CD4-positive, alpha-beta T cell (primary cell): ENCODE data around the gene VMO1. TPM values are rescaled to one million over a fixed set of nuclear protein-coding genes. Genes with fewer than 3 reads are reported as not detected.
"Not testable (repeated sequence)": the region's sequence is repeated elsewhere in the genome, so short reads cannot be mapped to it uniquely, and the experiment has no call there.

Experiments
- ATAC-seq: fragments of 200-7000 bp; cut with Tn5 transposase; one replicate; pipeline ENCODE4 v1.10.0; 2022; ENCODE audit warnings: mild to moderate bottlenecking; ENCODE audit not compliant: poor library complexity
- CTCF ChIA-PET: fragments of 350-600 bp; sonication (Branson Sonifier 250); formaldehyde crosslinking; loops from one replicate; lab custom pipeline; 2021; ENCODE audit warnings: antibody characterized with exemption, inconsistent platforms; lab: Charles Lee
- POLR2A ChIA-PET: fragments of 350-600 bp; sonication (Branson Sonifier 250); formaldehyde crosslinking; loops from one replicate; lab custom pipeline; 2021; ENCODE audit warnings: antibody characterized with exemption, inconsistent platforms; lab: Charles Lee
- DNase-seq, 14 experiments: peaks; one replicate each; pipeline ENCODE4 v3.0.0-alpha.2; 2013 to 2020; ENCODE audit warnings: mixed read lengths in 2 of 14
- H3K27ac ChIP-seq, 2 donors: one replicate each; pipeline versions ENCODE4 v1.5.1 to v1.7.0; 2013; ENCODE audit warnings: low read length in 2 of 2, low read depth in 1 of 2, mild to moderate bottlenecking in 1 of 2
- H3K27me3 ChIP-seq, 2 experiments: 1 replicate in 1 of 2; 2 replicates in 1 of 2; pipeline versions ENCODE4 v1.6.1 to v1.7.0; 2013; ENCODE audit warnings: low read length in 2 of 2, control low read depth in 1 of 2, mild to moderate bottlenecking in 1 of 2, moderate library complexity in 1 of 2; ENCODE audit not compliant: insufficient read depth in 2 of 2, control insufficient read depth in 1 of 2
- H3K36me3 ChIP-seq: one replicate; pipeline ENCODE4 v1.6.1; 2013; ENCODE audit warnings: low read length, control low read depth; ENCODE audit not compliant: insufficient read depth
- H3K4me1 ChIP-seq: one replicate; pipeline ENCODE4 v1.6.1; 2013; ENCODE audit warnings: low read length, control low read depth; ENCODE audit not compliant: insufficient read depth
- H3K4me3 ChIP-seq: one replicate; pipeline ENCODE4 v1.5.1; 2013; ENCODE audit warnings: mild to moderate bottlenecking, low read length, moderate library complexity
- H3K9me3 ChIP-seq, 2 experiments: 1 replicate in 1 of 2; 2 replicates in 1 of 2; pipeline versions ENCODE4 v1.6.1 to v1.7.0; 2013; ENCODE audit warnings: low read length in 2 of 2, mild to moderate bottlenecking in 2 of 2, control low read depth in 1 of 2, moderate library complexity in 1 of 2; ENCODE audit not compliant: control insufficient read depth in 1 of 2, insufficient read depth in 1 of 2
- H3K27ac Mint-ChIP-seq: one replicate; pipeline ENCODE4 v1.8.0; 2020; ENCODE audit warnings: mixed read lengths
- H3K27me3 Mint-ChIP-seq: one replicate; pipeline ENCODE4 v1.8.0; 2021; ENCODE audit warnings: mixed read lengths
- H3K36me3 Mint-ChIP-seq: one replicate; pipeline ENCODE4 v1.8.0; 2021; ENCODE audit warnings: low read depth, mixed read lengths
- H3K4me1 Mint-ChIP-seq: one replicate; pipeline ENCODE4 v1.8.0; 2021; ENCODE audit warnings: low read depth, mixed read lengths
- H3K4me3 Mint-ChIP-seq: one replicate; pipeline ENCODE4 v1.8.0; 2020; ENCODE audit warnings: mild to moderate bottlenecking, mixed read lengths
- H3K9me3 Mint-ChIP-seq: one replicate; pipeline ENCODE4 v1.8.0; 2020; ENCODE audit warnings: mixed read lengths
- CTCF ChIP-seq: fragments of 200-600 bp; IDR thresholded peaks from one replicate; pipeline ENCODE4 v1.8.0; 2022; ENCODE audit warnings: antibody characterized with exemption, mild to moderate bottlenecking
- intact Hi-C, 2 experiments: fragments of 100-400 bp; cut with DNase I in 1 of 2; cut with micrococcal nuclease in 1 of 2; formaldehyde crosslinking; loops; one replicate each; pipeline versions ENCODE4 v1.15.1 to v1.9.0; 2023 to 2025; cut with DNase I, micrococcal nuclease
- total RNA-seq, 174 experiments: library from RNA in 2 of 174; stranded (reverse) in 2 of 174; gene quantifications; one replicate each; pipeline ENCODE4 v1.2.3 and lab custom pipeline; 2021 to 2026

Gene VMO1
- total RNA-seq, 2 experiments from 2014 or later: not detected

GRCh38 chr17:4833178-4833940 lies 47.2 kb upstream of the VMO1 start, which contains the start of gene MINK1:
Gene MINK1, plus strand, starts transcription at chr17:4833340. Its CDS starts 244 bp downstream, at chr17:4833584.
- no peaks in the 10 kb centered on the region for H3K9me3 Mint-ChIP-seq
- H3K27me3 Mint-ChIP-seq: no peaks in the 10 kb centered on the region
- H3K4me1 Mint-ChIP-seq: peaks cover 48% of the 10 kb centered on the region
- no peak for TF ChIP-seq CTCF
- H3K36me3 ChIP-seq: peaks cover 10% of the 10 kb centered on the region
- peak within 1 kb of the TSS; percentile 85 for H3K4me3 ChIP-seq
- H3K27ac ChIP-seq: peak within 1 kb of the TSS; percentile 63 to 74
- H3K4me1 ChIP-seq: peaks cover 32% of the 10 kb centered on the region
- H3K4me3 Mint-ChIP-seq: peak within 1 kb of the TSS; percentile 94
- DNase-seq: peak; percentile 76 to 98 (median 88)
- H3K27me3 ChIP-seq: no peaks in the 10 kb centered on the region
- peak within 1 kb of the TSS; percentile 80 for H3K27ac Mint-ChIP-seq
- intact Hi-C loops: loop anchor here in 1 of 2 experiments (5.0 kb wide), 1 partner anchor 36 kb away; the partner anchor contains the start of gene PSMB6
- H3K36me3 Mint-ChIP-seq: peaks cover 15% of the 10 kb centered on the region
- peak; percentile 87 for ATAC-seq
- ChIA-PET CTCF (interaction anchor here (1.2 to 4.1 kb wide), 2 partner anchors 43 to 101 kb away, joined by 3 to 13 read pairs; no protein-coding TSS in a partner anchor), POLR2A (interaction anchor here (0.6 to 3.8 kb wide), 9 partner anchors 14 to 216 kb away, joined by 3 to 14 read pairs (median 4); partner anchors contain the start of genes ARRB2, PLD2, PSMB6 and RNF167)
- H3K9me3 ChIP-seq: no peaks in the 10 kb centered on the region

GRCh38 chr17:4832829-4833177 lies 46.6 kb upstream of the VMO1 start:
- Histone ChIP-seq H3K4me3 (peak overlapping the region; percentile 85), H3K27ac (peak overlapping the region; percentile 58 to 74), H3K4me1 (peaks cover 32% of the 10 kb centered on the region)
- intact Hi-C loops: loop anchor here in 1 of 2 experiments (5.0 kb wide), 1 partner anchor 36 kb away; the partner anchor contains the start of gene PSMB6
- POLR2A ChIA-PET: interaction anchor here (0.6 to 3.8 kb wide), 5 partner anchors 26 to 123 kb away, joined by 3 to 14 read pairs (median 4); partner anchors contain the start of genes ARRB2, PLD2, PSMB6 and RNF167
- Mint-ChIP-seq H3K4me3 (peak overlapping the region; percentile 94), H3K4me1 (peaks cover 42% of the 10 kb centered on the region), H3K27ac (peak overlapping the region; percentile 80)
- not testable (repeated sequence) for DNase-seq, H3K36me3 ChIP-seq, H3K9me3 ChIP-seq, H3K9me3 Mint-ChIP-seq, H3K27me3 ChIP-seq, H3K27me3 Mint-ChIP-seq, H3K36me3 Mint-ChIP-seq
- CTCF ChIA-PET: interaction anchor here (1.2 to 4.1 kb wide), 2 partner anchors 43 to 101 kb away, joined by 3 to 13 read pairs; no protein-coding TSS in a partner anchor
- ATAC-seq: peak; percentile 3

GRCh38 chr17:4827399-4827798 lies 41.2 kb upstream of the VMO1 start:
- Histone ChIP-seq H3K4me3 (no peak overlapping the region), H3K36me3 (peaks cover 4% of the 10 kb centered on the region), H3K27ac (no peak overlapping the region), H3K9me3 (no peaks in the 10 kb centered on the region), H3K27me3 (no peaks in the 10 kb centered on the region), H3K4me1 (peaks cover 1% of the 10 kb centered on the region)
- Mint-ChIP-seq H3K4me3 (no peak overlapping the region), H3K9me3 (no peaks in the 10 kb centered on the region), H3K27me3 (no peaks in the 10 kb centered on the region), H3K27ac (no peak overlapping the region), H3K4me1 (peaks cover 2% of the 10 kb centered on the region), H3K36me3 (no peaks in the 10 kb centered on the region)
- POLR2A ChIA-PET: no interaction called here
- no peak for ATAC-seq
- CTCF ChIA-PET: no interaction called here
- DNase-seq: no peak
- no peak for TF ChIP-seq CTCF
- intact Hi-C loops: loop anchor here in 1 of 2 experiments (2.0 kb wide), 1 partner anchor 19 kb away; no protein-coding TSS in a partner anchor
